Thoracic aorta (tissue), 2 donors: Measurements from ENCODE around the gene RGS19. TPM values are rescaled to one million over a fixed set of nuclear protein-coding genes. Genes with fewer than 3 reads are reported as not detected.

Source experiments
- ATAC-seq: fragments of 150-250 bp; one replicate; pipeline ENCODE4 v1.8.0; 2017; ENCODE audit warnings: low read depth; ENCODE audit not compliant: insufficient number of reproducible peaks, low FRiP score
- DNase-seq: peaks from one replicate; pipeline ENCODE4 v3.0.0-alpha.2; 2020; ENCODE audit warnings: low spot score
- H3K27ac ChIP-seq, 2 donors: fragments of 200-600 bp; sonication (generic); 1 replicate in 1 of 2; 2 replicates in 1 of 2; pipeline ENCODE4 v1.5.1; 2016; ENCODE audit warnings: mild to moderate bottlenecking in 2 of 2, moderate library complexity in 2 of 2
- H3K27me3 ChIP-seq: fragments of 200-600 bp; sonication (generic); replicated peaks from 2 replicates; pipeline ENCODE4 v1.6.0; 2016; ENCODE audit warnings: mild to moderate bottlenecking; ENCODE audit not compliant: insufficient read depth
- H3K36me3 ChIP-seq: fragments of 200-600 bp; sonication (generic); one replicate; pipeline ENCODE4 v1.5.1; 2016
- H3K4me1 ChIP-seq, 2 donors: fragments of 200-600 bp; sonication (generic); 1 replicate in 1 of 2; 2 replicates in 1 of 2; pipeline versions ENCODE4 v1.5.1 to v1.6.0; 2016; ENCODE audit warnings: low read depth in 2 of 2, mild to moderate bottlenecking in 1 of 2; ENCODE audit not compliant: control insufficient read depth in 1 of 2
- H3K4me3 ChIP-seq: fragments of 200-600 bp; sonication (generic); 2 replicates; pipeline ENCODE4 v1.5.1; 2016; ENCODE audit warnings: mild to moderate bottlenecking
- H3K9me3 ChIP-seq: fragments of 200-600 bp; sonication (generic); 2 replicates; pipeline ENCODE4 v1.5.1; 2016
- total RNA-seq, 2 donors: library from RNA; depleted of rRNA; stranded (reverse); fragments of >200 nt; gene quantifications; one replicate each; pipeline versions ENCODE4 v1.1.0 to v1.2.3, GENCODE V29; 2016
- TF ChIP-seq, protein P1 (sequence below): fragments of 200-600 bp; sonication (generic); IDR thresholded peaks from one replicate; pipeline ENCODE4 v1.5.1; 2019; ENCODE audit warnings: antibody characterized with exemption

The RGS19 gene
- total RNA-seq, 2 donors from 2014 or later, result 20.6 to 41.2 TPM

DNA sequence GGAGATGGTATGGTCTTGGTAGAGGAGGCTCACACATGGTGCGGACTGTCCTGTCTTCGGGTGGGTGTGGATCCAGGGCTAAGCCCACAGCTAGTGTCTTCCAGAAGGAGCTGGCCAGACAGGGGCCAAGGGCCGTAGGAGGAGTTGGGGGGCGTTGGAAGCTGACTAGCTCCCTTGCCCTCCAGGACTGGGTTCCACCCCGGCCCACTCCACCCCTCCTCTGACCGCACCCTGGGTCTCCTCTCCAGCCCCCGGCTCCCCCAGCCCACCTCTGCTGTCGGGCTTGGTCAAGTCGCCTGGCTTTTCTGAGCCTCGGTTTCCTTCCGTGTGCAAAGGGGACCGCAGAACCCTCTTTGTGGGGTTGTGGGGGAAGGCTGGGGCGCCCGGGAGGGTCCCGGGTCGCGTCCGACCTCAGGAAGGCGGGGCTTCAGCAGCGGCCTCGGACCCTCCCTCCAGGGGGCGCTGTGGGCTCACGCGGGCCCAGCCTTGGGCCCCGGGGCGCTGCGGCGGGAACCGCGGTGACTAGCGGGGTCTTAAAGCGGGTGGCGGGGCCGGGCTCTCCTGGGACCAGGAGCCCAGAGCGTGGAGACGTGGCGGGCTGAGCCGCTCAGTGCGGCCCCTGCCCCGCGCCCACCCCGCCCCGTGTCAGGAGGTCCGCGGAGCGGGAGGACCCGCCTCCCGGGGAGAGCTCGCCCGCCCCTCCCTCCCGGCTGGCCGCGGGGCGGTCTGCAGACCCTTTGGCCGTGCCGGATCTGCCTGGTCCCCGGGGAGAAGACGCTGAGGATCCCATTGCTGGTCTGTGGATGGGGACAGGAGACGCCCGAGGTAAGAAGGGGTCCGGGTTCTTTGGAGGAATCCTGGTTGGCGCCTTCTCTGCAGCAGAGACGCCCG is 22.7 kb upstream of the RGS19 start:
- ATAC-seq (no peak), DNase-seq (no peak)
- TF ChIP-seq, protein P1, sequence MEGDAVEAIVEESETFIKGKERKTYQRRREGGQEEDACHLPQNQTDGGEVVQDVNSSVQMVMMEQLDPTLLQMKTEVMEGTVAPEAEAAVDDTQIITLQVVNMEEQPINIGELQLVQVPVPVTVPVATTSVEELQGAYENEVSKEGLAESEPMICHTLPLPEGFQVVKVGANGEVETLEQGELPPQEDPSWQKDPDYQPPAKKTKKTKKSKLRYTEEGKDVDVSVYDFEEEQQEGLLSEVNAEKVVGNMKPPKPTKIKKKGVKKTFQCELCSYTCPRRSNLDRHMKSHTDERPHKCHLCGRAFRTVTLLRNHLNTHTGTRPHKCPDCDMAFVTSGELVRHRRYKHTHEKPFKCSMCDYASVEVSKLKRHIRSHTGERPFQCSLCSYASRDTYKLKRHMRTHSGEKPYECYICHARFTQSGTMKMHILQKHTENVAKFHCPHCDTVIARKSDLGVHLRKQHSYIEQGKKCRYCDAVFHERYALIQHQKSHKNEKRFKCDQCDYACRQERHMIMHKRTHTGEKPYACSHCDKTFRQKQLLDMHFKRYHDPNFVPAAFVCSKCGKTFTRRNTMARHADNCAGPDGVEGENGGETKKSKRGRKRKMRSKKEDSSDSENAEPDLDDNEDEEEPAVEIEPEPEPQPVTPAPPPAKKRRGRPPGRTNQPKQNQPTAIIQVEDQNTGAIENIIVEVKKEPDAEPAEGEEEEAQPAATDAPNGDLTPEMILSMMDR, result peak; percentile 32
- Histone ChIP-seq H3K4me3 (peak overlapping the region; percentile 54), H3K4me1 (no peaks in the 10 kb centered on the region), H3K27ac (no peak overlapping the region), H3K27me3 (no peaks in the 10 kb centered on the region), H3K9me3 (no peaks in the 10 kb centered on the region), H3K36me3 (no peaks in the 10 kb centered on the region)

DNA sequence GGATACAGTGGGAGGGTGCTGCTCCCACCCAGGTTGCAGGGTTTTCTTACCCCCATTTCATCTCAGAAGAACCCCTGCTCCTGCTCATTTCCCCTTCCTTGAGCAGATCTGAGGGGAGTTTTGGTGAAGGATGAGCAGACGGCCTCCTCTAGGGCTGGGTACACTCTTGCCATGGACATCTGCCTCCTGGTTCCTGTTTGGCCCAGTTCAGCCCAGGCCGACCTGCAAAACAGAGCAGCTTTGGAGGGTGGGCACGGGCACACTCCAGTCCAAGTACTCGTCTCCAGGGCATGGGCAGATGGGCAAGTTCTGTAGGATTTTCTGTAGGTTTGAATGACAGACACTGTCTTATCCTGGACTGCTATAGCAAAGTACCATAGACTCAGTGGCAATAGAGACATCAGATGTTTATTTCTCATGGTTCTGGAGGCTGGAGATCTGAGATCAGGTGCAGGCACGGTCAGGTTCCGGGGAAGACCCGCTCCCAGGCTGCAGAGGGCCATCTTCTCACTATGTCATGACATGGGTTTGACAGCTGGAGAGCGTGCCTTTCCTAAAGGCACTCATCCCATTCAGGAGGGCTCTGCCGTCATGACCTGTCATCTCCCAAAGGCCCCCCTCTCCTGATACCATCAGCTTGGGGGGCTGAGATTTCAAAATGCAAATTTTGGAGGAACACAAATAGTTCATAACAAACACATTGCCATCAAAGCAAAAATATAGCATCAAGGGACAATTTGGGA is 21.8 kb upstream of the RGS19 start:
- Histone ChIP-seq H3K36me3 (no peaks in the 10 kb centered on the region), H3K27me3 (no peaks in the 10 kb centered on the region), H3K4me1 (no peaks in the 10 kb centered on the region), H3K4me3 (no peak overlapping the region), H3K27ac (no peak overlapping the region), H3K9me3 (no peaks in the 10 kb centered on the region)
- TF ChIP-seq, protein P1, result no peak
- ATAC-seq (no peak), DNase-seq (no peak)

GRCh38 chr20:64100566-64100888 is 21.2 kb upstream of the RGS19 start:
- no peak overlapping the region for H3K27ac ChIP-seq
- no peak for DNase-seq
- ATAC-seq, result no peak
- no peak overlapping the region for H3K4me3 ChIP-seq
- no peaks in the 10 kb centered on the region for H3K27me3 ChIP-seq
- no peaks in the 10 kb centered on the region for H3K9me3 ChIP-seq
- H3K36me3 ChIP-seq, result no peaks in the 10 kb centered on the region
- TF ChIP-seq, protein P1, result no peak
- H3K4me1 ChIP-seq, result no peaks in the 10 kb centered on the region

GRCh38 chr20:64099880-64100565 is 20.7 kb upstream of the RGS19 start:
- TF ChIP-seq, protein P1, result no peak
- Histone ChIP-seq H3K36me3 (no peaks in the 10 kb centered on the region), H3K27ac (no peak overlapping the region), H3K9me3 (no peaks in the 10 kb centered on the region), H3K4me3 (no peak overlapping the region), H3K4me1 (no peaks in the 10 kb centered on the region), H3K27me3 (no peaks in the 10 kb centered on the region)
- ATAC-seq, result no peak
- no peak for DNase-seq
